HG02884 (cell line): ENCODE data around the gene MAGEB10.
"Not testable (repeated sequence)": the region's sequence is repeated elsewhere in the genome, so short reads cannot be mapped to it uniquely, and the experiment has no call there.

Experiments
- ATAC-seq: cut with Tn5 transposase; IDR thresholded peaks from one replicate; pipeline ENCODE4 v1.9.1; 2021; ENCODE audit warnings: mild to moderate bottlenecking, moderate library complexity; ENCODE audit not compliant: unreplicated experiment

Gene MAGEB10

GRCh38 chrX:27807690-27808089, at the start of gene MAGEB10:
Gene MAGEB10, plus strand, starts transcription at chrX:27807990. Its CDS starts 13,317 bp downstream, at chrX:27821307.
- no peak for ATAC-seq

- no peak for ATAC-seq
Observed at GRCh38 chrX:27765718-27766117, 42.1 kb upstream of the MAGEB10 start.

- no peak for ATAC-seq
Observed at GRCh38 chrX:27767387-27767786, 40.4 kb upstream of the MAGEB10 start.

- no peak for ATAC-seq
Observed at GRCh38 chrX:27775984-27776383, 31.8 kb upstream of the MAGEB10 start.

GRCh38 chrX:27796640-27797257, 11.0 kb upstream of the MAGEB10 start:
- no peak for ATAC-seq

- no peak for ATAC-seq
Observed at GRCh38 chrX:27797575-27797974, 10.2 kb upstream of the MAGEB10 start.

GRCh38 chrX:27808226-27808625, 436 bp downstream of the MAGEB10 start:
- ATAC-seq: no peak

- ATAC-seq: not testable (repeated sequence)
Observed at GRCh38 chrX:27808991-27809859, 1.4 kb downstream of the MAGEB10 start.

GRCh38 chrX:27815209-27815608, 7.4 kb downstream of the MAGEB10 start:
- no peak for ATAC-seq

GRCh38 chrX:27823812-27824211, 16.0 kb downstream of the MAGEB10 start:
- ATAC-seq: no peak

- no peak for ATAC-seq
Observed at GRCh38 chrX:27838185-27838584, 30.4 kb downstream of the MAGEB10 start.

- ATAC-seq: no peak
Observed at GRCh38 chrX:27840881-27841280, 33.1 kb downstream of the MAGEB10 start.

GRCh38 chrX:27842859-27843258, 35.1 kb downstream of the MAGEB10 start:
- no peak for ATAC-seq

- ATAC-seq: no peak
Observed at GRCh38 chrX:27860337-27860736, 52.5 kb downstream of the MAGEB10 start.

GRCh38 chrX:27863809-27864208, 56.0 kb downstream of the MAGEB10 start:
- no peak for ATAC-seq
